IPS-18a (cell line): ENCODE results near the gene TSPAN12.
"Not testable (repeated sequence)": the region's sequence is repeated elsewhere in the genome, so short reads cannot be mapped to it uniquely, and the experiment has no call there.

ENCODE experiments used
- H3K27ac ChIP-seq: one replicate; pipeline ENCODE4 v1.5.1; 2013; ENCODE audit warnings: low read length
- H3K27me3 ChIP-seq: one replicate; pipeline ENCODE4 v1.6.1; 2013; ENCODE audit warnings: mild to moderate bottlenecking, low read length; ENCODE audit not compliant: control insufficient read depth, insufficient read depth
- H3K36me3 ChIP-seq: one replicate; pipeline ENCODE4 v1.6.1; 2013; ENCODE audit warnings: low read depth, low read length; ENCODE audit not compliant: control insufficient read depth
- H3K4me1 ChIP-seq: one replicate; pipeline ENCODE4 v1.6.1; 2013; ENCODE audit warnings: low read depth, low read length; ENCODE audit not compliant: control insufficient read depth
- H3K4me3 ChIP-seq: one replicate; pipeline ENCODE4 v1.5.1; 2013; ENCODE audit warnings: low read length
- H3K9ac ChIP-seq: one replicate; pipeline ENCODE4 v1.6.1; 2013; ENCODE audit warnings: mild to moderate bottlenecking, low read length, moderate library complexity
- H3K9me3 ChIP-seq: one replicate; pipeline ENCODE4 v1.6.1; 2013; ENCODE audit warnings: low read depth, low read length; ENCODE audit not compliant: control insufficient read depth

Gene TSPAN12

GRCh38 chr7:120799147-120799546 lies 58.8 kb downstream of the TSPAN12 start:
- no peaks in the 10 kb centered on the region for H3K9me3 ChIP-seq
- H3K27me3 ChIP-seq = no peaks in the 10 kb centered on the region
- H3K36me3 ChIP-seq = no peaks in the 10 kb centered on the region
- no peak overlapping the region for H3K4me3 ChIP-seq
- no peak overlapping the region for H3K27ac ChIP-seq
- no peak overlapping the region for H3K9ac ChIP-seq
- H3K4me1 ChIP-seq = peaks cover 13% of the 10 kb centered on the region

DNA sequence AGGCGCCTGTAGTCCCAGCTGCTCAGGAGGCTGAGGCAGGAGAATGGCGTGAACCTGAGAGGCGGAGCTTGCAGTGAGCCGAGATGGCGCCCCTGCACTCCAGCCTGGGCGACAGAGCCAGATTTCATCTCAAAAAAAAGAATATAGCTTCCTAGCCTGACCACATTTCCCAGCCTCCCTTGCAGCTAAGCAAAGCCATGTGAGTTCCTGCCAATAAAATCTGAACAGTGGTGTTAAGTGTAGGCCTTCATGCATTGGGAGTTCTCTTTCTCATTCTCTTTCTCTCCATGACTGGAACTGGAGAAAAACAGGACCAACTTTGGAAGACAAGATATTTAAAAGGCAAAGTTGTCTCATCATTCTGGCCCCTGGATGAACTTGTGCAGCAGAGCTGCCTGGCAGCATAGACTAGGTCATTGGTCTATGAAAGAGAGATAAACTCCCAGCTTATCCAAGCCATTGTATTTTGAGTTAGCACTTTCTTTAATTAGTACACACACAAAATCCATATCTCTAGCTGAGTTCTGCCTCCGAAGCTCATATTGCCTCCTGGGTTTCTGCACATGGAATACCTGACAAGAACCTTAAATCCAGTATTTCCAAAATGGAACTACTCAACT lies 60.8 kb downstream of the TSPAN12 start:
- no peaks in the 10 kb centered on the region for H3K9me3 ChIP-seq
- no peaks in the 10 kb centered on the region for H3K36me3 ChIP-seq
- no peak overlapping the region for H3K9ac ChIP-seq
- H3K4me3 ChIP-seq = no peak overlapping the region
- no peak overlapping the region for H3K27ac ChIP-seq
- H3K4me1 ChIP-seq = peaks cover 16% of the 10 kb centered on the region
- no peaks in the 10 kb centered on the region for H3K27me3 ChIP-seq

- Histone ChIP-seq H3K4me1 (peaks cover 16% of the 10 kb centered on the region), H3K9ac (no peak overlapping the region)
Observed at GRCh38 chr7:120794106-120794729, 63.7 kb downstream of the TSPAN12 start.

GRCh38 chr7:120793213-120793936 lies 64.6 kb downstream of the TSPAN12 start:
- no peak overlapping the region for H3K27ac ChIP-seq
- H3K9me3 ChIP-seq = no peaks in the 10 kb centered on the region
- no peaks in the 10 kb centered on the region for H3K36me3 ChIP-seq
- no peaks in the 10 kb centered on the region for H3K27me3 ChIP-seq
- H3K4me1 ChIP-seq = peaks cover 9% of the 10 kb centered on the region
- no peak overlapping the region for H3K4me3 ChIP-seq
- H3K9ac ChIP-seq = no peak overlapping the region

More at GRCh38 chr7:120794106-120794729, 63.7 kb downstream of the TSPAN12 start:
- Histone ChIP-seq H3K27me3 (no peaks in the 10 kb centered on the region), H3K4me3 (no peak overlapping the region), H3K36me3 (no peaks in the 10 kb centered on the region), H3K27ac (no peak overlapping the region), H3K9me3 (no peaks in the 10 kb centered on the region)

DNA sequence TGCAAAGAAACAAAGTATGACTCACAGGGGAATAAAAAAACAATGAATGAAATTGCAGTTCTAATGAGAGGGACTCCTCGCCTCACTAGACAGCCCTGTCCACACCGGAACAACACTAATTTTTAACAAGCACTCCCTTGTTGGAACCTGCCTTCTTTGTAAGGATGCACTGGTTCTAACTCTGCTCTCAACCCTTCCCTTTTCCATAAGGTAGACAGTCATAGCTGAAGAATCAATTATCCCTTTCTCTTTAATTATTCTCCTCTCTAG lies 65.1 kb downstream of the TSPAN12 start:
- no peaks in the 10 kb centered on the region for H3K36me3 ChIP-seq
- no peak overlapping the region for H3K27ac ChIP-seq
- no peaks in the 10 kb centered on the region for H3K9me3 ChIP-seq
- H3K4me1 ChIP-seq = peaks cover 3% of the 10 kb centered on the region
- no peak overlapping the region for H3K9ac ChIP-seq
- H3K4me3 ChIP-seq = no peak overlapping the region
- no peaks in the 10 kb centered on the region for H3K27me3 ChIP-seq

- Histone ChIP-seq H3K36me3 (no peaks in the 10 kb centered on the region), H3K9me3 (no peaks in the 10 kb centered on the region), H3K9ac (no peak overlapping the region)
Observed at GRCh38 chr7:120792091-120792860, 65.7 kb downstream of the TSPAN12 start.

GRCh38 chr7:120785095-120785494 lies 72.8 kb downstream of the TSPAN12 start:
- H3K27ac ChIP-seq = no peak overlapping the region

More at GRCh38 chr7:120792091-120792860, 65.7 kb downstream of the TSPAN12 start:
- Histone ChIP-seq H3K4me3 (no peak overlapping the region), H3K27ac (no peak overlapping the region), H3K4me1 (peaks cover 3% of the 10 kb centered on the region), H3K27me3 (no peaks in the 10 kb centered on the region)

GRCh38 chr7:120783721-120784120 lies 74.2 kb downstream of the TSPAN12 start:
- H3K27me3 ChIP-seq = no peaks in the 10 kb centered on the region
- H3K4me1 ChIP-seq = peaks cover 13% of the 10 kb centered on the region
- H3K36me3 ChIP-seq = no peaks in the 10 kb centered on the region
- H3K9ac ChIP-seq = no peak overlapping the region
- no peaks in the 10 kb centered on the region for H3K9me3 ChIP-seq
- no peak overlapping the region for H3K4me3 ChIP-seq
- no peak overlapping the region for H3K27ac ChIP-seq

More at GRCh38 chr7:120785095-120785494, 72.8 kb downstream of the TSPAN12 start:
- no peaks in the 10 kb centered on the region for H3K27me3 ChIP-seq
- H3K9me3 ChIP-seq = no peaks in the 10 kb centered on the region
- H3K9ac ChIP-seq = no peak overlapping the region
- no peaks in the 10 kb centered on the region for H3K36me3 ChIP-seq
- peaks cover 13% of the 10 kb centered on the region for H3K4me1 ChIP-seq
- no peak overlapping the region for H3K4me3 ChIP-seq

DNA sequence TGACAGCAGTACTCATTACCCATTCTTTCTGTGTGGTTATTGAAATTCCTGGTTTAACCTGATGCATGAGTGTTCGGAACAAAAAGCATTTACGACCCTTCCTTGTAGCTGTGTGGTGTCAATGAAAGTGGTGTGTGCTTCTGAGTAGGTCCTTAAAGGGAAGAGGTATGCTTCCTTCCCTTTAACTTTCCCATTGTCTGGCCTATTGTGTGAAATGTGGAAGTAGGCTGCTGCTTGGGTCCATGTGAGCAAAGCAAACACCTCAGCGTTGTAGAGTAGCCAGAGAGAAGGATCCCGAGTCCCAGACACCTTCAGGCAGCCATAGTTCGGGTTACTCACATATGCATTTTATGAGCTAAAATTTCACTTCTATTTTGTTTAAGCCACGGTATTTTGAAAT lies 74.7 kb downstream of the TSPAN12 start:
- Histone ChIP-seq H3K27me3 (no peaks in the 10 kb centered on the region), H3K27ac (no peak overlapping the region), H3K4me1 (peaks cover 13% of the 10 kb centered on the region), H3K4me3 (no peak overlapping the region), H3K36me3 (no peaks in the 10 kb centered on the region), H3K9ac (no peak overlapping the region), H3K9me3 (no peaks in the 10 kb centered on the region)

- peaks cover 13% of the 10 kb centered on the region for H3K4me1 ChIP-seq
- H3K9ac ChIP-seq, H3K36me3 ChIP-seq, H3K27ac ChIP-seq, H3K27me3 ChIP-seq, H3K9me3 ChIP-seq, H3K4me3 ChIP-seq: not testable (repeated sequence)
Observed at GRCh38 chr7:120781924-120782323, 76.0 kb downstream of the TSPAN12 start.

DNA sequence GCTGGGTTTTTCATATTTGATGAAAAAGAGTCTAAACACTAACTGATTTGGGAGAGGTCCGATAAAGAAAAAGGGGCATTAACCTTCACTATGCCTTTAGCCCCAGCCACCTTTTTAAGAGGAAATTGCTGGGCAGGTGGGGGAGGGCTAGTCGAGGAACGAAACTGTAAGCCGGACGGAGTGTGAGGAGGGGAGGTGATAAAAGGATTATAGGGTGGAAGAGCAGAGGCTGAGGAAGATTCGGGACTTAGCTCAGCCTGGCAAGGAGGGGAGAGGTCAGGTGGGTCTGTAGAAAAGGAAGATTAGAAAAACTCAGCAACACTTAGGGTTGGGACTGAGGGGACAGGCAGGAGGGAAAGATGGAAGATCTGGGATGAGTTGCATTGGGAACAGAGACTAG lies 77.0 kb downstream of the TSPAN12 start:
- Histone ChIP-seq H3K4me1 (peaks cover 13% of the 10 kb centered on the region), H3K9ac (no peak overlapping the region), H3K27ac (no peak overlapping the region), H3K27me3 (no peaks in the 10 kb centered on the region), H3K36me3 (no peaks in the 10 kb centered on the region), H3K9me3 (no peaks in the 10 kb centered on the region), H3K4me3 (no peak overlapping the region)
